ENCODE measurements around the gene TPP2.

- TF ChIP-seq EZH2phosphoT487 (IDR thresholded peaks at IDR 0.05; ENCODE audit: borderline replicate concordance, low read length) (no peak), CTCF (IDR thresholded peaks at IDR 0.05; ENCODE audit: low read depth, low read length, poor library complexity, severe bottlenecking) (no peak)
Observed at GRCh38 chr13:102699504-102699903, 102.7 kb downstream of the TPP2 start.

All from DOHH2 (cell line).